K562 (cell line): Measurements from ENCODE around the gene SLC4A9.

Experiments used
- DACH1 ChIP-seq: fragments of 450-650 bp; IDR thresholded peaks from 2 replicates; pipeline ENCODE4 v1.6.1; 2018; ENCODE audit not compliant: partially characterized antibody
- HNRNPK ChIP-seq: fragments of 200-400 bp; formaldehyde crosslinking; IDR thresholded peaks from one replicate; pipeline ENCODE4 v1.6.1; 2018; ENCODE audit warnings: mild to moderate bottlenecking, low read depth, low read length; ENCODE audit not compliant: poor library complexity, severe bottlenecking
- PHTF2 ChIP-seq: fragments of 250-450 bp; sonication (Bioruptor Pico); IDR thresholded peaks from 2 replicates; pipeline ENCODE4 v1.5.0; 2021; ENCODE audit warnings: mild to moderate bottlenecking
- PML ChIP-seq: IDR thresholded peaks from 2 replicates; pipeline ENCODE4 v1.6.1; 2012; ENCODE audit warnings: low read length, inconsistent platforms
- POLR2AphosphoS5 ChIP-seq: IDR thresholded peaks from 2 replicates; pipeline ENCODE4 v1.6.1; 2011; ENCODE audit warnings: mild to moderate bottlenecking, low read depth, low read length, moderate library complexity; ENCODE audit not compliant: control insufficient read depth, insufficient read depth
- RCOR1 ChIP-seq, 2 experiments: IDR thresholded peaks; 2 replicates each; pipeline ENCODE4 v1.6.1; 2012; ENCODE audit warnings: low read depth in 2 of 2, low read length in 2 of 2, borderline replicate concordance in 1 of 2, improper control_type of control experiment in 1 of 2
- SRSF1 ChIP-seq: fragments of 200-400 bp; formaldehyde crosslinking; IDR thresholded peaks from 2 replicates; pipeline ENCODE4 v1.6.1; 2017; ENCODE audit warnings: mild to moderate bottlenecking, low read depth, low read length, moderate library complexity
- ZNF12 ChIP-seq: sonication (generic); formaldehyde crosslinking; IDR thresholded peaks from 2 replicates; pipeline ENCODE4 v1.4.0; 2020; ENCODE audit warnings: mild to moderate bottlenecking, missing genetic modification reagents
- ZNF263 ChIP-seq: sonication (generic); formaldehyde crosslinking; IDR thresholded peaks from 2 replicates; pipeline ENCODE4 v1.8.0; 2022; ENCODE audit warnings: mild to moderate bottlenecking, missing genetic modification reagents, borderline replicate concordance

DNA sequence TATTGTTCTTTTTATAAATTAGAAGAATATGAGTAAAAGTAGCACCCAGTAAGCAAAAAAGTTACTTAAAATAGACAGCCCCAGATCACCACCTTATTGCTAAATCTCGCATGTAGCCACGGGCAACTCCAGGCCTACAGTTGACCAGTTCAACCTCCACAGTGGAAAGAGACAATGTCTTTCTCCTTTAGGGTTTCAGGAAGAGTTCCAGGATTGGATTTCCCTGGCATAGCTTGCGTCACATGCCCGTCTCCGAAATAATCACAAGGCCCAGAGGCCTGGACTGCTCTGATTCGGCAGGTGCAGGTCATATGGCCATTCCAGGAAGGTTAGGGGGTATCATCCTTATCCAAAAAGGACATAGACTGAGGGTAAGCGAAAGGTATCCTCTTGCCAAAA lies 47.2 kb upstream of the SLC4A9 start:
- TF ChIP-seq RCOR1 (IDR thresholded peaks at IDR 0.05; ENCODE audit: borderline replicate concordance in 1 of 2, low read depth in 2 of 2, low read length in 2 of 2) = no peak
- TF ChIP-seq SRSF1 = no peak
- TF ChIP-seq DACH1 = no peak
- TF ChIP-seq HNRNPK = no peak
- TF ChIP-seq POLR2AphosphoS5 = no peak
- TF ChIP-seq ZNF263 = no peak
- no peak for TF ChIP-seq ZNF12 (CRISPR knock-in tag)
- no peak for TF ChIP-seq PML
- no peak for TF ChIP-seq PHTF2 (CRISPR knock-in tag)
